ENCODE data around the gene SSH2. TPM values are rescaled to one million over a fixed set of nuclear protein-coding genes. Genes with fewer than 3 reads are reported as not detected.

The SSH2 gene
- total and polyA plus RNA-seq, 2 of the 13 experiments (the other 11 are each of a cell fraction or from before 2014, with no cell fraction given) = 6.0 to 6.4 TPM

GRCh38 chr17:29661213-29661612, 268.8 kb downstream of the SSH2 start (continued):
- peak in 1 of 2 experiments; percentile 41; a peak in 1 of 4 replicates for TF ChIP-seq EP300 (IDR thresholded peaks at IDR 0.05; ENCODE audit: low read depth in 2 of 2, low read length in 2 of 2)
- TF ChIP-seq EP300 (CRISPR knock-in tag; IDR thresholded peaks at IDR 0.05; ENCODE audit: borderline replicate concordance) = no peak
- no peak for TF ChIP-seq RNF2 (conservative IDR thresholded peaks at IDR 0.05; ENCODE audit: low read depth)
- no peak; the same call in 1 of the 2 replicates for TF ChIP-seq SMYD3 (CRISPR knock-in tag; IDR thresholded peaks at IDR 0.05)
- no peak for TF ChIP-seq SNAPC4 (CRISPR knock-in tag; IDR thresholded peaks at IDR 0.05)
- TF ChIP-seq HNF4G (IDR thresholded peaks at IDR 0.05; ENCODE audit: borderline replicate concordance, low read depth, low read length) = peak; percentile 35; the same call in 1 of the 2 replicates
- TF ChIP-seq HNF4G (CRISPR knock-in tag; IDR thresholded peaks at IDR 0.05; ENCODE audit: borderline replicate concordance, low read depth) = no peak
- no peak for TF ChIP-seq KDM5A (IDR thresholded peaks at IDR 0.05; ENCODE audit: borderline replicate concordance, low read length)
- TF ChIP-seq SETDB1 (CRISPR knock-in tag; IDR thresholded peaks at IDR 0.05; ENCODE audit: borderline replicate concordance) = no peak
- TF ChIP-seq HOXA7 (CRISPR knock-in tag; IDR thresholded peaks at IDR 0.05) = no peak
- TF ChIP-seq ZMAT5 (CRISPR knock-in tag; IDR thresholded peaks at IDR 0.05; ENCODE audit: borderline replicate concordance, low read depth) = no peak
- TF ChIP-seq RCOR2 (CRISPR knock-in tag; IDR thresholded peaks at IDR 0.05) = peak; percentile 69; the same call in 1 of the 2 replicates
- TF ChIP-seq ZNF768 (CRISPR knock-in tag; IDR thresholded peaks at IDR 0.05) = no peak
- no peak for TF ChIP-seq IRX3 (CRISPR knock-in tag; IDR thresholded peaks at IDR 0.05; ENCODE audit: borderline replicate concordance, low read depth)
- peak; percentile 90 for TF ChIP-seq ESRRA (CRISPR knock-in tag; IDR thresholded peaks at IDR 0.05; ENCODE audit: low read depth)
- TF ChIP-seq ZBTB14 (CRISPR knock-in tag; IDR thresholded peaks at IDR 0.05) = no peak
- peak; percentile 39; the same call in 1 of the 2 replicates for TF ChIP-seq NCOA2 (CRISPR knock-in tag; IDR thresholded peaks at IDR 0.05)
- TF ChIP-seq MTF1 (CRISPR knock-in tag; IDR thresholded peaks at IDR 0.05) = no peak
- TF ChIP-seq TCF12 (IDR thresholded peaks at IDR 0.05) = no peak
- TF ChIP-seq TCF12 (CRISPR knock-in tag; IDR thresholded peaks at IDR 0.05) = no peak
- TF ChIP-seq ZNF343 (CRISPR knock-in tag; IDR thresholded peaks at IDR 0.05) = no peak
- no peak for TF ChIP-seq NFATC3 (CRISPR knock-in tag; IDR thresholded peaks at IDR 0.05)
- peak; percentile 25; the same call in 1 of the 2 replicates for TF ChIP-seq TCF7 (IDR thresholded peaks at IDR 0.05; ENCODE audit: low read depth)
- TF ChIP-seq SYNCRIP (IDR thresholded peaks at IDR 0.05; ENCODE audit: insufficient read depth, low read depth, low read length) = no peak
- no peak for TF ChIP-seq CENPT (CRISPR knock-in tag; IDR thresholded peaks at IDR 0.05; ENCODE audit: low read depth)

Data from HepG2 (cell line).